GM20000 (cell line): ENCODE data around the gene STARD7.

Experiments
- DNase-seq: peaks from one replicate; pipeline ENCODE4 v3.0.0; 2012; ENCODE audit warnings: low spot score
- TF ChIP-seq, protein P1 (sequence below): IDR thresholded peaks from 2 replicates; pipeline ENCODE4 v1.5.1; 2012; ENCODE audit warnings: mild to moderate bottlenecking, control low read depth; ENCODE audit errors: extremely low read depth, missing control alignments

STARD7 gene

DNA sequence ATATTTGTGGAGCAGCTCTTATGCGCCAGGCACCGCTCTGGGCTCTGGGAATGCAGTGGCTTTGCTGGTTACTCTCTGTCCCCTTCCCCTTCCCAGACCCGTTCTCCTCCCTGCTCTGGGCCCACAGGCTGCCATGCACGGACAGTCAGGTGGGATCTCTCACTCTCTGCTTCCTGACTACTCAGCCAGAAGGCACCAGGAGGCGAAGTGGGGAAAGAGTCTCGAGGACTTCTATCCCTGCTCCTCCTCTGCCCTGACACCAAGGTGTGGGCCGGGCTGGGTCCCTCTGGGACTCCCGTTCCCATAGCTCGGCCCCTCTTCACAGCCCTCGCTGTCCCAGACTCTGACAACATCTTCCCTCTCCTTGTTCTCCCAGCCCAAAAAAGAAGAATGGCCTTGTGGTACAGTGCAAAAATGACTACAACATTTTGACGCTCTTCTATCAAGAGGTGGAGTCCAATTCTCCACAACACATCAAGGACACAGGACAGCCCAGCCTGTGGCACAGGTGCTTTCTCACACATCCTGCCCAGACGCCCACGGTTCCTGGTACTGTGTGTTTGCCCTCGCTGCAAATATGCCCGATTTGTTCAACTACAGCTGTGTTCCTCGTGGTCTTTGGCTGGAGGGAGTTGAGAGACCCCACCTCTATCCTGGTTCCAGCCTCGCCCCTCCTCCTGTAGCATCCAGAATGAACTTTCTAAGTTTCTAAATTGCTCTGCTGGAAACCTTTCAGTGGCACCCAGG is 49.4 kb downstream of the STARD7 start:
- DNase-seq = peak; percentile 32
- TF ChIP-seq, protein P1, sequence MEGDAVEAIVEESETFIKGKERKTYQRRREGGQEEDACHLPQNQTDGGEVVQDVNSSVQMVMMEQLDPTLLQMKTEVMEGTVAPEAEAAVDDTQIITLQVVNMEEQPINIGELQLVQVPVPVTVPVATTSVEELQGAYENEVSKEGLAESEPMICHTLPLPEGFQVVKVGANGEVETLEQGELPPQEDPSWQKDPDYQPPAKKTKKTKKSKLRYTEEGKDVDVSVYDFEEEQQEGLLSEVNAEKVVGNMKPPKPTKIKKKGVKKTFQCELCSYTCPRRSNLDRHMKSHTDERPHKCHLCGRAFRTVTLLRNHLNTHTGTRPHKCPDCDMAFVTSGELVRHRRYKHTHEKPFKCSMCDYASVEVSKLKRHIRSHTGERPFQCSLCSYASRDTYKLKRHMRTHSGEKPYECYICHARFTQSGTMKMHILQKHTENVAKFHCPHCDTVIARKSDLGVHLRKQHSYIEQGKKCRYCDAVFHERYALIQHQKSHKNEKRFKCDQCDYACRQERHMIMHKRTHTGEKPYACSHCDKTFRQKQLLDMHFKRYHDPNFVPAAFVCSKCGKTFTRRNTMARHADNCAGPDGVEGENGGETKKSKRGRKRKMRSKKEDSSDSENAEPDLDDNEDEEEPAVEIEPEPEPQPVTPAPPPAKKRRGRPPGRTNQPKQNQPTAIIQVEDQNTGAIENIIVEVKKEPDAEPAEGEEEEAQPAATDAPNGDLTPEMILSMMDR = no peak

DNA sequence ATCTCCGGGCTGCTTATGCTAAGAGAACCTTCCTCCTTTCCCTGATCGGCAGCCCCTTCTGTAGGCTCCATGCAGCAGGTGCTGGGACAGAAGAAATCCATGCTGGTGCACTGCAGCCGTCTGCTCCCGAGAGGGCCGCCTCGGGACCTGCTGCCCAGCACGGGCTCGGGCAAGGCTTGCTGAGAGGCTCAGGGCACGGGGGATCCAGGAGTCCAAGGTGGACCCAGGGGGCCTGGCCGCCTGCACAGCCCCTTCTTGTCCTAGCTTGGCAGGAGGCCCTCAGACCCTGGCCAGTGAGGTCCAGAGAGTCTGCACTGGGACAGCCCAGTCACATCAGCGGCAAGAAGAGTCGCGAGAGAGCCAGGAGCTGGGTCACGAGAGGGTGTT is 50.1 kb downstream of the STARD7 start:
- no peak for DNase-seq
- TF ChIP-seq, protein P1 = no peak

DNA sequence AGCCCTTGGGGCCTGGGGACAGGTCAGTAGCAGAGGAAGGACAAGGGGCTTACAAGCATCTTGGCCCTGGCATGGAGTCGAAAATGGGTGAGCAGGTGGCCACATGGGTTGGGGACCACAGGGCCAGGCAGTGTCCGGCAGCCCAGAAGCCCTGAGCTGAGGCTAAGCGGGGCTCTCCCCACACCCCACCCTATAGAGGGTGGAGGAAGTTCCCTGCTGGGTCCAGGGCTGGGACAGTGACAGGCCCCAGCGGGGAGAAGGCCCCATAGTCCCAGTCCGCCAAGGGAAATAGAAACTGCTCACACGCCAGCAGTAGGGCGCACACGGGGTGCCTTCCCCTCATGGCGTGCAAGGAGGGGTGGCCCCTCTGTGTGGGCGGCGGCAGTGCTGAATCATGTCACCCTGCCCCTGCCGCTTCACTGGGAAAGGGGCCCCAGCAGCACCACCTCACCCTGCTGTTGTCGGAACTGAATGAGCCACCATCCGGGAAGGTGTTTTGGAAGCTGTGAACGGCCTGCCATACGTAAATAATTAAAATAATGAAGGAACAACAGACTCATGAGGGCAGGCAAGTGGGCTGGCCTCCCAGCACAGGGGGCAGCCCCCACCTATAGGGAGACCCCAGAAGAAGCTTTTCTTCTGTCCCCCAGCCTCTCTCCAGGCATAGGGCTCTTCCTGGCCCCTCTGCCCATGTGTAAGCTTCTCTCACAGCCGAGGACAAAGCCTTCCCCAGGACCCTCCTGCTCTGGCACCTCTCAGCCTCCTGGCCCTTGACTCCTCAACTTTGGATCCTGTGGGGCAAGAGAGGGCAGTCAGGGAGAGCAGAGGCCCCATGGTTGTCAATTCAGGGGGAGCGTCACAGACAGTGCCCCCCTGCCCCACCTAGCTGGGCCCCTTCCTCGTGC is 50.7 kb downstream of the STARD7 start:
- TF ChIP-seq, protein P1 = no peak
- peak; percentile 75 for DNase-seq

DNA sequence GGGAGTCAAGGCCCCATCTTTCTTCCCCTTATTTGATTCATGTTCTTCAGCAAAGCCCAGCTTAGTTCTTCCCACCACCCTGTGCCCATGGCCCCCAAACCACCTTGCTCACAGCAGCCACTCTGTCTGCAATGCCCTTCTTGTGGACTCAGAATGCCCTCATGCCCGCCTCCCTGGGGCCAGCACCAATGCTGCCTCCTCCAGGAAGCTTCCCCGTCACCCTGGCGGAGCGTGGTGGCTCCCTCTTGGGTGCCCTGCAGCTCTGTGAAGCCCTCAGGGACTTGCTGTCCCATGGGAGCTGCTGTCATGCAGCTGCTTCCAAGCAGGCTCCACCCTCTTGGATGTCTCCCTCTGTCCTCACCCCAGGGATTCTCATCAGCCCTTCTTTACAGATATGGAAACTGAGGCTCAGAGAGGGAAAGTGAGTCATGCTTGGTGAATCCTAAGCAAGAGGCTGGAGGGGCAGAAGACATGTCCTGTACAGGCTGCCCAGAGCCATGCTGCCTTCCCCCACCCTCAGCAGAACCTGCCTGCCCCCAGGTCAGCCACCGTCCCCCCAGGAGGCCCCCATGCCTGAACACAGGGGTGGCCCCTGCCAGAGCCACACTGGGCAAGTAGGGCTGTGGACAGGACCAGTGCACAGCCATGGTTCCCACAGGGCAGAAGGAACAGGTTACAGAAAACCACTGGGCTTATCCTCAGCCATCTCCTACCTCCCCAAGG is 51.5 kb downstream of the STARD7 start:
- peak; percentile 45 for DNase-seq
- TF ChIP-seq, protein P1 = no peak

DNA sequence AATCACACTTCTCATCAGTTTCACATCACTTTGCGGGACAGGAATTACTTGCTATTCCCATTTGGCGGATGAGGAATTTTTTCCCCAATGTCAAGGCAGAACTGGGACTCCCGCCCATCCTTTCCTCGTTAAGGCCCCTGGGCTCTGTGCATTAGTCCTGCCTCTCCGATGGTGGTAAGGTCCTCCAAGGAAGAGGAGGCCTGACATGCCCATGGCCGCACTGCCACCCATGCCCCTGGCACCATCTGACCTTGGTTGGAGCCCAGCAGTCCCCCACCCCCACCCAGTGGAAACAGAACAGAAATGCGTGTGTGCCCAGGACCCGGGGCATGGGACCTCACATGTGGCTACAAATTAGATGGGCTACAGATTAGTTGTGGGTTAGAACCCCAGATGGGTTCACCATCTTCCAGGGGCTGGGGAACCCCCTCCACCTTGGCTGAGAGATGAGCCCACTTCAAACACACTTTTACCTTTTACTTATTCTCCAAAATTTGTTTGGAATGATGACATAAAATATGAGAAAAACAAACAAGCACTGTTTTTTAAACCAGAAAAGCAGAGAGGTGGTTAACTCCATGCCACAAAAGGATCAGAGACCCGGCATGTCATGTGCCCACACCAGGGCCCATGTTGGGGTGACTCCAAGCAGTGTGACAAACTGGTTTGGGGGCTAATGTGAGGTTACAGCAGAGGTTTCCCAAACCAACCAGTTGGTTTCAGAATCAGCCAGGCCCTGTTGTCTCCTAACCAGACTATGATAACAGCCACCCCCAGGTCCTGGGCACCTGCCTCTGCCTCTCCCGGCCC is 52.4 kb downstream of the STARD7 start:
- peak; percentile 22 for DNase-seq
- TF ChIP-seq, protein P1 = no peak

DNA sequence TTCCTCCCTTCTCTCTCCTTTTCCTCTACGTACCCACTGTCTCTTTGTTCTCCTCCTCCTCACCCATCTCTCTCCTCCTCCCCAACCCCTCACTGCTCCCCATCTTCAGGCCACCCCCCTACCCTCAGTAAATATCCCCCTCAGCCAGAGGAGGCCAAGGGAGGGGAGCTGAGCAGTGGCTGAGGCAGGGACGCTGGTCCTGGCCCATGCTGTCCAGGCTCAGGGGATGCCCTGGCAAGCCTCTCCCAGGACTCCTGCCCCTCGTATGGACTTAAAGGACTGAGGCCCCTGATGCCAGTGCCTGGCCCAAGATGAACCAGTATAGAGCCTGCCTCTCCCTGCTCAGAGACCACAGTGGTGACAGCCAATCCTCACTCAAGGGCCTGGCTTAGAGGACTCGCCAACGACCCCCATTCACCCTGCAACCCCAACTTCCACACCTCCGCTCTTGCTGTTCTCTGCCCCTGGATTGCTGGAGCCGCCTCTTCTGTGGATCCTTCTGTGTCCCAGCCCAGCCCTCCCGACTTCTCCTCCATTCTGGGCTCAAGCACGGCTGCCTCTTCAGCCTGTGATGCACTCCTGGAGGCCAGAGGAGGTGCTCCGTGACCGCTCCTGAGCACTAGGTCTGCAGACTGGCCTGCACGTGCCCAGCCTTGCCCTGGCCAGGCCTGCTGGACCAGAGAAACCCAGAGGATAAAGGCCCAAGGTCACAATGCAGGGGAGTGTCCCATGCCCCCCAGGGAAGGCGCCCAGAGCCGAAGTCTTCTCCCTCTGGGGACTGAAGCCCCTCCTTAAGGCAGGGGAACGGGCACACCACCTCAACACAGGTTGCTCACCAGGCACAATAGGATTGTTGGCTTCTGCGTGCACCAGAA is 53.9 kb downstream of the STARD7 start:
- no peak for DNase-seq
- TF ChIP-seq, protein P1 = no peak
